Measurements from ENCODE around the gene ACCS.

DNA sequence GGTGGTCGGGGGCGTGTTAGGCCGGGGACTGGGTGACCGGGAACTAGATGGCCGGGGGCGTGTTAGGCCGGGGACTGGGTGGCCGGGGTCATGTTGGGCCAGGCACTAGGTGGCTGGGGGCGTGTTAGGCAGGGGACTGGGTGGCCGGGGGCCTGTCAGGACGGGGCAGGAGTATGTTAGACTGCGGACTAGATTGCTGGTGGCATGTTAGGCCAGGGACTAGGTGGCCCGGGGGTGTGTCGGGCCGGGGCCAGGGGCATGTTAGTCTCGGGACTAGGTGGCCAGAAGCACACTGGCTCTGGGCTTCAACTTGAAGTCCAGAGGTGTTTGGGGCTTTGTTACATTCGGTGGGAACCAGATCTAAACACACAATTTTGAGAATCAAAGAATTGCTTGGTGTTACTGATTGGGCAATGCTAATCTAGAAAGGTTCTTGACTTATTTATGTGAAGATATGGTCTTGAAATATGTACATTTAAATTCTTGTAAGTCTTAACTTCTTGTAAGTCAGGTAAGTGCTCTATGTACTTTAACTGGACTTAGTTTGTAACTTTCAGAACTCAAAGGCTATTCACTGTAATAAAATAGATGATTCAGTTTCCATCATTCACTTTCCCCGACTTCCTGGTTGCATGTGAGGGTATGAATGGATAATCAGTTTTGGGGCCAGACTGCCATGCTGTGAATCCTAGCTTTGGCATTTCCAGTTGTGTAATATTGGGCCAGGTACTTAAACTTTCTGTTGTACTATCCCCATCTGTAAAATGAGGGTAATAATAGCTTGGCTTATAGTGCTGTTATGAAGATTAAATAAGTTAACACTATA, 30.5 kb downstream of the ACCS start:
- TF ChIP-seq CTCF (IDR thresholded peaks at IDR 0.05) (no peak), POLR2A (IDR thresholded peaks at IDR 0.05) (no peak)
